SK-N-SH treated with all-trans-retinoic acid at 6 μM for 48 hours (cell line): ENCODE measurements around the gene ADPRH.

Experiments used
- BACH2 ChIP-seq: fragments of 250-450 bp; sonication (Bioruptor Pico); IDR thresholded peaks from 2 replicates; pipeline ENCODE4 v1.9.0; 2021; ENCODE audit warnings: mild to moderate bottlenecking, borderline replicate concordance
- CREB5 ChIP-seq: fragments of 250-450 bp; sonication (Bioruptor Pico); IDR thresholded peaks from 2 replicates; pipeline ENCODE4 v1.5.1; 2020; ENCODE audit warnings: low read depth, mild to moderate bottlenecking, moderate library complexity
- GLIS3 ChIP-seq: fragments of 250-450 bp; sonication (Bioruptor Pico); IDR thresholded peaks from 2 replicates; pipeline ENCODE4 v1.5.0; 2020; ENCODE audit warnings: mild to moderate bottlenecking, moderate library complexity
- OSR1 ChIP-seq: fragments of 250-450 bp; sonication (Bioruptor Pico); IDR thresholded peaks from 2 replicates; pipeline ENCODE4 v1.8.0; 2022; ENCODE audit warnings: moderate library complexity, mild to moderate bottlenecking, inconsistent platforms
- PPARA ChIP-seq: fragments of 250-450 bp; sonication (Bioruptor Pico); IDR thresholded peaks from 2 replicates; pipeline ENCODE4 v1.5.0; 2020; ENCODE audit warnings: mild to moderate bottlenecking, borderline replicate concordance
- SNAI2 ChIP-seq: fragments of 250-450 bp; sonication (Bioruptor Pico); IDR thresholded peaks from 2 replicates; pipeline ENCODE4 v1.5.0; 2020; ENCODE audit warnings: mild to moderate bottlenecking, moderate library complexity
- TOX ChIP-seq: fragments of 250-450 bp; sonication (Bioruptor Pico); IDR thresholded peaks from 2 replicates; pipeline ENCODE4 v1.8.0; 2021; ENCODE audit warnings: mild to moderate bottlenecking, moderate library complexity, borderline replicate concordance
- ZC3H10 ChIP-seq: fragments of 250-450 bp; sonication (Bioruptor Pico); IDR thresholded peaks from 2 replicates; pipeline ENCODE4 v1.5.1; 2021; ENCODE audit warnings: mild to moderate bottlenecking, moderate library complexity
- ZFP3 ChIP-seq: fragments of 250-450 bp; sonication (Bioruptor Pico); IDR thresholded peaks from 2 replicates; pipeline ENCODE4 v1.5.0; 2020; ENCODE audit warnings: mild to moderate bottlenecking, moderate library complexity
- TF ChIP-seq, protein P1 (sequence below): fragments of 250-450 bp; sonication (Bioruptor Pico); IDR thresholded peaks from 2 replicates; pipeline ENCODE4 v1.8.0; 2020; ENCODE audit warnings: mild to moderate bottlenecking, moderate library complexity, borderline replicate concordance

DNA sequence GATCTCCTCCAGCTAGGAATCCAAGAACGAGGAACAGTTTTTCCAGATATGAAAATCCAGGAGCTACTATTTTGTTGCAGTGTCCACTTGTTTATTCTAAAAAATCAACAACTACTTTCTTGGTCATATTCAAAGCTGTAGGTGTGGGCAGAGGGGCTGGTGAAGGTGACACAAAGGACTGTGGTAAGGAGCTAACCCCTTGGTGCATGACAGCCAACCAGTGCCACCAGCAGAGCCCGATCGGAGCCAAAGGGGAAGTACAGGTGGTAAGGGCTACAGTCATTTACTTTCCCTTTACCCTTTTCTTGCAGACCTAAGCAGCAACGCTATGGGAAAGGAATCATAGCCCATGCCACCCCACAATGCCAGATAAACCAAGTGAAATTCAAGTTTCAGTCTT lies 49.1 kb downstream of the ADPRH start:
- TF ChIP-seq, protein P1, sequence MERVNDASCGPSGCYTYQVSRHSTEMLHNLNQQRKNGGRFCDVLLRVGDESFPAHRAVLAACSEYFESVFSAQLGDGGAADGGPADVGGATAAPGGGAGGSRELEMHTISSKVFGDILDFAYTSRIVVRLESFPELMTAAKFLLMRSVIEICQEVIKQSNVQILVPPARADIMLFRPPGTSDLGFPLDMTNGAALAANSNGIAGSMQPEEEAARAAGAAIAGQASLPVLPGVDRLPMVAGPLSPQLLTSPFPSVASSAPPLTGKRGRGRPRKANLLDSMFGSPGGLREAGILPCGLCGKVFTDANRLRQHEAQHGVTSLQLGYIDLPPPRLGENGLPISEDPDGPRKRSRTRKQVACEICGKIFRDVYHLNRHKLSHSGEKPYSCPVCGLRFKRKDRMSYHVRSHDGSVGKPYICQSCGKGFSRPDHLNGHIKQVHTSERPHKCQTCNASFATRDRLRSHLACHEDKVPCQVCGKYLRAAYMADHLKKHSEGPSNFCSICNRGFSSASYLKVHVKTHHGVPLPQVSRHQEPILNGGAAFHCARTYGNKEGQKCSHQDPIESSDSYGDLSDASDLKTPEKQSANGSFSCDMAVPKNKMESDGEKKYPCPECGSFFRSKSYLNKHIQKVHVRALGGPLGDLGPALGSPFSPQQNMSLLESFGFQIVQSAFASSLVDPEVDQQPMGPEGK (CRISPR knock-in tag): no peak
- TF ChIP-seq SNAI2 (CRISPR knock-in tag) (no peak), ZFP3 (no peak), TOX (no peak), GLIS3 (CRISPR knock-in tag) (no peak), CREB5 (CRISPR knock-in tag) (no peak), BACH2 (CRISPR knock-in tag) (no peak), OSR1 (CRISPR knock-in tag) (no peak), ZC3H10 (CRISPR knock-in tag) (no peak), PPARA (CRISPR knock-in tag) (no peak)
